HEK293 (cell line): ENCODE results near the gene TMED4.

Experiments
- CTCF ChIA-PET: fragments of 350-600 bp; formaldehyde crosslinking; extraction: SDS; loops from one replicate; lab custom pipeline; 2021; ENCODE audit warnings: antibody characterized with exemption; lab: Yijun Ruan, JAX
- POLR2A ChIA-PET: fragments of 300-600 bp; formaldehyde crosslinking; extraction: SDS; loops from one replicate; lab custom pipeline; 2020; ENCODE audit warnings: antibody characterized with exemption, inconsistent platforms; lab: Yijun Ruan, JAX
- H3K27ac ChIP-seq: fragments of 200-500 bp; sonication (Bioruptor generic); 2 replicates; pipeline ENCODE4 v1.5.1; 2014; ENCODE audit warnings: low read depth, low read length, control low read depth, inconsistent platforms; ENCODE audit errors: extremely low read depth
- H3K36me3 ChIP-seq, 2 experiments: fragments of 200-500 bp in 1 of 2; sonication (Bioruptor generic) in 1 of 2; 1 replicate in 1 of 2; 2 replicates in 1 of 2; pipeline ENCODE4 v1.5.1; 2014 to 2017; ENCODE audit warnings: inconsistent platforms in 2 of 2, low read length in 2 of 2; ENCODE audit not compliant: control insufficient read depth in 2 of 2, insufficient read depth in 1 of 2
- H3K4me1 ChIP-seq: fragments of 200-500 bp; sonication (Bioruptor generic); 2 replicates; pipeline ENCODE4 v1.5.1; 2014; ENCODE audit warnings: mild to moderate bottlenecking, low read length, inconsistent platforms; ENCODE audit not compliant: control insufficient read depth, insufficient read depth
- H3K4me3 ChIP-seq: 2 replicates; pipeline ENCODE4 v1.5.1; 2011; ENCODE audit warnings: low read depth, mild to moderate bottlenecking, control low read depth, low read length, moderate library complexity
- H3K9me3 ChIP-seq: fragments of 200-500 bp; sonication (Bioruptor generic); 2 replicates; pipeline ENCODE4 v1.5.1; 2014; ENCODE audit warnings: low read depth, low read length, inconsistent platforms; ENCODE audit not compliant: control insufficient read depth, insufficient read depth
- GFI1B ChIP-seq: fragments of 450-650 bp; formaldehyde crosslinking; IDR thresholded peaks from 2 replicates; pipeline ENCODE4 v1.5.1; 2016; ENCODE audit warnings: missing biosample characterization, missing genetic modification characterization
- HIC1 ChIP-seq: fragments of 450-650 bp; formaldehyde crosslinking; IDR thresholded peaks from 2 replicates; pipeline ENCODE4 v1.5.1; 2016; ENCODE audit warnings: missing biosample characterization, missing genetic modification characterization
- IKZF3 ChIP-seq: fragments of 450-650 bp; IDR thresholded peaks from 2 replicates; pipeline ENCODE4 v1.5.0; 2018; ENCODE audit warnings: missing biosample characterization, mild to moderate bottlenecking, missing genetic modification characterization, moderate library complexity
- INSM2 ChIP-seq: fragments of 450-650 bp; formaldehyde crosslinking; IDR thresholded peaks from 2 replicates; pipeline ENCODE4 v1.5.1; 2016; ENCODE audit warnings: missing biosample characterization, missing genetic modification characterization
- KLF9 ChIP-seq: fragments of 450-650 bp; formaldehyde crosslinking; IDR thresholded peaks from 2 replicates; pipeline ENCODE4 v1.5.1; 2016; ENCODE audit warnings: missing biosample characterization, missing genetic modification characterization, low read depth
- SALL2 ChIP-seq: fragments of 450-650 bp; formaldehyde crosslinking; IDR thresholded peaks from 2 replicates; pipeline ENCODE4 v1.5.0; 2017; ENCODE audit warnings: missing biosample characterization, mild to moderate bottlenecking, missing genetic modification characterization, borderline replicate concordance
- ZBTB20 ChIP-seq: fragments of 450-650 bp; formaldehyde crosslinking; IDR thresholded peaks from 2 replicates; pipeline ENCODE4 v1.5.1; 2016; ENCODE audit warnings: missing biosample characterization, missing genetic modification characterization
- ZBTB21 ChIP-seq: fragments of 450-650 bp; formaldehyde crosslinking; IDR thresholded peaks from 2 replicates; pipeline ENCODE4 v1.5.1; 2017; ENCODE audit warnings: missing biosample characterization, missing genetic modification characterization
- ZBTB44 ChIP-seq: fragments of 450-650 bp; IDR thresholded peaks from 2 replicates; pipeline ENCODE4 v1.5.1; 2018; ENCODE audit warnings: missing biosample characterization, mild to moderate bottlenecking, missing genetic modification characterization
- ZBTB48 ChIP-seq: fragments of 450-650 bp; formaldehyde crosslinking; IDR thresholded peaks from 2 replicates; pipeline ENCODE4 v1.5.1; 2016; ENCODE audit warnings: missing biosample characterization, missing genetic modification characterization
- ZFP69B ChIP-seq: fragments of 450-650 bp; formaldehyde crosslinking; IDR thresholded peaks from 2 replicates; pipeline ENCODE4 v1.5.1; 2016; ENCODE audit warnings: missing biosample characterization, missing genetic modification characterization
- ZNF140 ChIP-seq: fragments of 450-650 bp; formaldehyde crosslinking; IDR thresholded peaks from 2 replicates; pipeline ENCODE4 v1.5.1; 2016; ENCODE audit warnings: missing biosample characterization, missing genetic modification characterization
- ZNF148 ChIP-seq: fragments of 450-650 bp; formaldehyde crosslinking; IDR thresholded peaks from 2 replicates; pipeline ENCODE4 v1.5.0; 2017; ENCODE audit warnings: missing biosample characterization, missing genetic modification characterization, borderline replicate concordance
- ZNF169 ChIP-seq: fragments of 450-650 bp; formaldehyde crosslinking; IDR thresholded peaks from 2 replicates; pipeline ENCODE4 v1.5.1; 2016; ENCODE audit warnings: missing biosample characterization, missing genetic modification characterization
- ZNF174 ChIP-seq: fragments of 450-650 bp; formaldehyde crosslinking; IDR thresholded peaks from 2 replicates; pipeline ENCODE4 v1.5.0; 2017; ENCODE audit warnings: missing biosample characterization, mild to moderate bottlenecking, missing genetic modification characterization
- ZNF223 ChIP-seq: fragments of 450-650 bp; formaldehyde crosslinking; IDR thresholded peaks from 2 replicates; pipeline ENCODE4 v1.5.1; 2016; ENCODE audit warnings: missing biosample characterization, missing genetic modification characterization
- ZNF26 ChIP-seq: fragments of 450-650 bp; formaldehyde crosslinking; IDR thresholded peaks from 2 replicates; pipeline ENCODE4 v1.5.1; 2016; ENCODE audit warnings: missing biosample characterization, missing genetic modification characterization
- ZNF394 ChIP-seq: fragments of 450-650 bp; formaldehyde crosslinking; IDR thresholded peaks from 2 replicates; pipeline ENCODE4 v1.5.1; 2016; ENCODE audit warnings: missing biosample characterization, missing genetic modification characterization, mild to moderate bottlenecking, moderate library complexity, borderline replicate concordance
- ZNF423 ChIP-seq: fragments of 450-650 bp; formaldehyde crosslinking; IDR thresholded peaks from 2 replicates; pipeline ENCODE4 v1.5.1; 2016; ENCODE audit warnings: missing biosample characterization, missing genetic modification characterization
- ZNF449 ChIP-seq: fragments of 450-650 bp; formaldehyde crosslinking; IDR thresholded peaks from 2 replicates; pipeline ENCODE4 v1.5.1; 2017; ENCODE audit warnings: missing biosample characterization, mild to moderate bottlenecking, missing genetic modification characterization, moderate library complexity
- ZNF510 ChIP-seq: fragments of 450-650 bp; formaldehyde crosslinking; IDR thresholded peaks from 2 replicates; pipeline ENCODE4 v1.5.1; 2018; ENCODE audit warnings: mild to moderate bottlenecking, missing genetic modification characterization, missing biosample characterization; ENCODE audit not compliant: insufficient replicate concordance
- ZNF561 ChIP-seq: fragments of 450-650 bp; IDR thresholded peaks from 2 replicates; pipeline ENCODE4 v1.5.1; 2018; ENCODE audit warnings: missing biosample characterization, missing genetic modification characterization, borderline replicate concordance
- ZNF792 ChIP-seq: fragments of 450-650 bp; formaldehyde crosslinking; IDR thresholded peaks from 2 replicates; pipeline ENCODE4 v1.5.1; 2016; ENCODE audit warnings: missing biosample characterization, missing genetic modification characterization
- ZSCAN16 ChIP-seq: fragments of 450-650 bp; formaldehyde crosslinking; IDR thresholded peaks from 2 replicates; pipeline ENCODE4 v1.5.1; 2016; ENCODE audit warnings: missing biosample characterization, missing genetic modification characterization
- ZSCAN23 ChIP-seq: fragments of 450-650 bp; formaldehyde crosslinking; IDR thresholded peaks from 2 replicates; pipeline ENCODE4 v1.5.1; 2016; ENCODE audit warnings: missing biosample characterization, missing genetic modification characterization

Gene TMED4

GRCh38 chr7:44606341-44607140, 24.5 kb upstream of the TMED4 start, which contains the start of gene OGDH:
Gene OGDH (plus strand): TSS chr7:44606627. CDS start chr7:44624344, 17,717 bp downstream.
- Histone ChIP-seq H3K9me3 (no peaks in the 10 kb centered on the region), H3K36me3 (no peaks in the 10 kb centered on the region), H3K4me1 (no peaks in the 10 kb centered on the region), H3K27ac (peak within 1 kb of the TSS; percentile 86), H3K4me3 (peak within 1 kb of the TSS; percentile 98)
- CTCF ChIA-PET: interaction anchor here (1.0 to 1.5 kb wide), 2 partner anchors 11 to 241 kb away, joined by 3 to 5 read pairs; partner anchors contain the start of gene H2AZ2
- POLR2A ChIA-PET: interaction anchor here (0.6 to 2.4 kb wide), 28 partner anchors 13 to 419 kb away, joined by 3 to 14 read pairs (median 4); partner anchors contain the start of genes DDX56, H2AZ2, PURB and TMED4
- no peak for TF ChIP-seq ZNF510
- TF ChIP-seq INSM2: peak; percentile 55; the same call in 1 of the 2 replicates
- no peak for TF ChIP-seq ZNF423
- TF ChIP-seq ZNF394 (tag by site-specific recombination): no peak; the same call in 1 of the 2 replicates
- TF ChIP-seq GFI1B (tag by site-specific recombination): no peak
- TF ChIP-seq KLF9: peak; percentile 77
- no peak for TF ChIP-seq ZNF148 (tag by site-specific recombination)
- peak; percentile 22; the same call in 1 of the 2 replicates for TF ChIP-seq ZFP69B (tag by site-specific recombination)
- TF ChIP-seq ZBTB48 (tag by site-specific recombination): no peak; the same call in 1 of the 2 replicates
- TF ChIP-seq ZNF174 (tag by site-specific recombination): no peak
- TF ChIP-seq ZSCAN16 (tag by site-specific recombination): no peak
- TF ChIP-seq ZNF140 (tag by site-specific recombination): no peak
- no peak for TF ChIP-seq ZNF169 (tag by site-specific recombination)
- TF ChIP-seq ZNF223 (tag by site-specific recombination): no peak
- TF ChIP-seq ZSCAN23 (tag by site-specific recombination): no peak
- TF ChIP-seq HIC1 (tag by site-specific recombination): no peak
- 0 out of 2 replicates have a peak, but pooled peaks have one; percentile 4 for TF ChIP-seq ZBTB44 (tag by site-specific recombination)
- TF ChIP-seq ZNF561 (tag by site-specific recombination): peak; percentile 68; the same call in 1 of the 2 replicates
- no peak for TF ChIP-seq ZNF792
- peak; percentile 100 for TF ChIP-seq ZBTB21
- TF ChIP-seq SALL2 (tag by site-specific recombination): no peak
- peak; percentile 33; the same call in 1 of the 2 replicates for TF ChIP-seq ZNF449 (tag by site-specific recombination)
- peak; percentile 60 for TF ChIP-seq IKZF3 (tag by site-specific recombination)
- TF ChIP-seq ZNF26 (tag by site-specific recombination): no peak
- peak; percentile 93 for TF ChIP-seq ZBTB20 (tag by site-specific recombination)
